IgD-negative memory B cell (primary cell): ENCODE measurements around the gene EXOC3. TPM values are rescaled to one million over a fixed set of nuclear protein-coding genes. Genes with fewer than 3 reads are reported as not detected.
A peak's percentile ranks its signal among the peaks of the same experiment; 100 is the strongest.
"Not testable (repeated sequence)": the region's sequence is repeated elsewhere in the genome, so short reads cannot be mapped to it uniquely, and the experiment has no call there.

Experiments used
- H3K27ac Mint-ChIP-seq, 3 donors: one replicate each; pipeline ENCODE4 v1.8.0; 2020 to 2022; ENCODE audit warnings: mild to moderate bottlenecking in 3 of 3, mixed read lengths in 3 of 3, moderate library complexity in 1 of 3
- H3K27me3 Mint-ChIP-seq: one replicate; pipeline ENCODE4 v1.8.0; 2021; ENCODE audit warnings: mixed read lengths
- H3K36me3 Mint-ChIP-seq: one replicate; pipeline ENCODE4 v1.8.0; 2020; ENCODE audit warnings: mild to moderate bottlenecking, mixed read lengths
- H3K4me1 Mint-ChIP-seq, 3 donors: one replicate each; pipeline ENCODE4 v1.8.0; 2020 to 2022; ENCODE audit warnings: mixed read lengths in 3 of 3, mild to moderate bottlenecking in 1 of 3
- H3K4me3 Mint-ChIP-seq, 4 donors: one replicate each; pipeline ENCODE4 v1.8.0; 2020 to 2022; ENCODE audit warnings: mild to moderate bottlenecking in 4 of 4, mixed read lengths in 4 of 4, moderate library complexity in 3 of 4
- H3K9me3 Mint-ChIP-seq, 3 donors: one replicate each; pipeline ENCODE4 v1.8.0; 2020 to 2021; ENCODE audit warnings: mixed read lengths in 3 of 3, mild to moderate bottlenecking in 1 of 3
- polyA plus RNA-seq: library from polyadenylated mRNA; unstranded; fragments of 300-500 nt; fragmentation: Illumina TruSeq; gene quantifications from one replicate; pipeline ENCODE4 v1.2.3, GENCODE V29; 2021

Gene EXOC3
- polyA plus RNA-seq, 1 donor from 2014 or later, result 25.8 TPM

- peaks cover 16 to 18% (median 16%) of the 10 kb centered on the region in 3 donors for H3K4me1 Mint-ChIP-seq
- H3K4me3 Mint-ChIP-seq, result peak overlapping the region; percentile 79 to 89 (median 86)
- peak overlapping the region in 2 of 3 donors; percentile 85 to 89 for H3K27ac Mint-ChIP-seq
- no peaks in the 10 kb centered on the region for H3K9me3 Mint-ChIP-seq
- no peaks in the 10 kb centered on the region for H3K36me3 Mint-ChIP-seq
- peaks cover 7% of the 10 kb centered on the region for H3K27me3 Mint-ChIP-seq
Observed at GRCh38 chr5:472076-472655, 29.2 kb downstream of the EXOC3 start.

DNA sequence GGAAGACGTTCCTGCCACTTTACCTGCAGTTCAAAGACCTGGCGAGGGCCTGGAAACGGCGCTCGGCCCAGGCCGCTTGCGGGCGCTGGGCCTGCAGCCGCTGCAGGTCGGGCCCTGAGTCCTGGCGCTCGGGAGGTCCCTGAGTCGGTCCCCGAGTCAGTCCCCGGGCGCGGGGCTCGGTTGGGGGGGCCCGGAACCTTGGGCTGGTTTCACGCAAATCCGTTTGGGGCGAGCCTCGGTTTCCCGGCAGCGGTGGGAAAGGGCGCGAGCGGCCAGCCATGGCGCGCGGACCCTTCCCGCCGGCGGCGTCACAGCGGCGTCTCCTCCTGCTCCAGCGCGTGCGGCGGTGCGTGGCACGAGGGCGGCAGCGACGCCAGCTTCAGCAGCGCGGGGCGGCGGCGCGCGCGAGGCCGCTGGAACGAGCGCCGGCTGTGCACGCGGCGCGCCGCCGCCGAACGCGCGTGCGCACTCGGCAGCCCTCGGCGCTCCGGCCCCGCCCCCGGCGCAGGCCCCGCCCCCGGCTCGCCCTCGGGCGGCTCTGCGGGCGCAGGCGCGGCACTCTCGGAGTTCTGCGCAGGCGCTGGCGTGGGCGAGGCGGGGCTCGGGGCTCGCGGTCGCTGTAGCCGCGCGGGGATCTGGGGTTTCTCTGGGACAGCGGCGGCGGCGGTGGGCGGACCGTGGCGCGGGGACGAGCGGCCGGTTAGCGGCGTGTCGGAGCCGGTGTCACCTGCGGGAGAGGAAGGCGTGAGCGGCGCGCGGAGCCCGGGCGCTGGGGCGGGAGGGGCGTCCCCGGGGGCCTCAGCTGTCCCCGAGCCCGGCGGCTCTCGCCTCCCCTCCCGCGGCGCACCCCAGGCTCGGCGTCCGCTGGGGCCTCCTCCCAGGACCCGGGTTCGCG lies 29.9 kb downstream of the EXOC3 start:
- H3K36me3 Mint-ChIP-seq, result no peaks in the 10 kb centered on the region
- no peak overlapping the region for H3K27ac Mint-ChIP-seq
- H3K9me3 Mint-ChIP-seq, result no peaks in the 10 kb centered on the region
- H3K4me3 Mint-ChIP-seq, result peak overlapping the region; percentile 72 to 89 (median 82)
- peaks cover 16 to 18% (median 16%) of the 10 kb centered on the region in 3 donors for H3K4me1 Mint-ChIP-seq
- peaks cover 14% of the 10 kb centered on the region for H3K27me3 Mint-ChIP-seq

DNA sequence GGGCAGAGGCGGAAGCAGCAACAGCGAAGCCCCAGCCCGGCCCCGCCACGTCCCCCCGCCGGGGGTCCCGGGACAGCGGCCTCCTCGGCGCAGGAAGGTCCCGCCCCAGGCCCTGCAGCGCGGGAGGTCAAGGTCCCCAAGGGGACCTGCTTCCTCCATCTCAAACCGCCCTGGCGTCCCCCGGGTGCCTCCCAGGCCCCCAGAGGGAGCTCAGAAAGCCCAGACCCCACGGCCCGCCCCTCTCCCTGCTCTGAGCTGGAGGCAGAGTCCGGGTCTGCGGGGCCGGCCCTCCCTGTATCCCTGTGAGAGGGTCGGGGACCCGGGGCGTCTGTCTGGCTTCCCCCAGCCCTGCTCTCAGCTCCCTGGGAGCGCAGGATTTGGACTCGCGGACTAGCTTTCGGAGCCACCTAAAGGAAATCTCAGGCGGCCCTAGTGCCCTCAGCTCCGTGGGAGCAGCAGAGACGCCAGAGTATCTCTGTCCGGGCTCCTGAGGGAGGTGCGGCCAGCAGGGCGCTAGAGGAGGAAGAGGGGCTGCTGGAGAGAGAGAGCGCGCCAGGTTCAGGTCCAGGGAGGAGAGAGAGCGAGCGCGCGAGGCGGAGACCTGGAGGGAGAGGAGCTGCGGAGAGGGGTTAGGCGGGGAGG lies 30.7 kb downstream of the EXOC3 start:
- H3K4me3 Mint-ChIP-seq, result peak overlapping the region; percentile 75 to 95 (median 88)
- H3K27ac Mint-ChIP-seq, result peak overlapping the region; percentile 69 to 73 (median 73)
- H3K9me3 Mint-ChIP-seq, result no peaks in the 10 kb centered on the region
- H3K27me3 Mint-ChIP-seq, result peaks cover 14% of the 10 kb centered on the region
- no peaks in the 10 kb centered on the region for H3K36me3 Mint-ChIP-seq
- peaks cover 16 to 18% (median 16%) of the 10 kb centered on the region in 3 donors for H3K4me1 Mint-ChIP-seq

DNA sequence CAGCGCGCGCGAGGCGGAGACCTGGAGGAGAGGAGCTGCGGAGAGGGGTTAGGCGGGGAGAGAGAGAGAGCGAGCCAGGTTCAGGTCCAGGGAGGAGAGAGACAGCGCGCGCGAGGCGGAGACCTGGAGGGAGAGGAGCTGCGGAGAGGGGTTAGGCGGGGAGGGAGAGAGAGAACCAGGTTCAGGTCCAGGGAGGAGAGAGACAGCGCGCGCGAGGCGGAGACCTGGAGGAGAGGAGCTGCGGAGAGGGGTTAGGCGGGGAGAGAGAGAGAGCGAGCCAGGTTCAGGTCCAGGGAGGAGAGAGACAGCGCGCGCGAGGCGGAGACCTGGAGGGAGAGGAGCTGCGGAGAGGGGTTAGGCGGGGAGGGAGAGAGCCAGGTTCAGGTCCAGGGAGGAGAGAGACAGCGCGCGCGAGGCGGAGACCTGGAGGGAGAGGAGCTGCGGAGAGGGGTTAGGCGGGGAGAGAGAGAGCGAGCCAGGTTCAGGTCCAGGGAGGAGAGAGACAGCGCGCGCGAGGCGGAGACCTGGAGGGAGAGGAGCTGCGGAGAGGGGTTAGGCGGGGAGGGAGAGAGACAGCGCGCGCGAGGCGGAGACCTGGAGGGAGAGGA lies 31.4 kb downstream of the EXOC3 start:
- Mint-ChIP-seq H3K27ac (peak overlapping the region in 2 of 3 donors; percentile 69 to 79), H3K4me3 (peak overlapping the region; percentile 75 to 95 (median 88)), H3K4me1 (peaks cover 16 to 18% (median 16%) of the 10 kb centered on the region in 3 donors), H3K27me3 (peaks cover 14% of the 10 kb centered on the region)
- H3K9me3 Mint-ChIP-seq, H3K36me3 Mint-ChIP-seq: not testable (repeated sequence)

DNA sequence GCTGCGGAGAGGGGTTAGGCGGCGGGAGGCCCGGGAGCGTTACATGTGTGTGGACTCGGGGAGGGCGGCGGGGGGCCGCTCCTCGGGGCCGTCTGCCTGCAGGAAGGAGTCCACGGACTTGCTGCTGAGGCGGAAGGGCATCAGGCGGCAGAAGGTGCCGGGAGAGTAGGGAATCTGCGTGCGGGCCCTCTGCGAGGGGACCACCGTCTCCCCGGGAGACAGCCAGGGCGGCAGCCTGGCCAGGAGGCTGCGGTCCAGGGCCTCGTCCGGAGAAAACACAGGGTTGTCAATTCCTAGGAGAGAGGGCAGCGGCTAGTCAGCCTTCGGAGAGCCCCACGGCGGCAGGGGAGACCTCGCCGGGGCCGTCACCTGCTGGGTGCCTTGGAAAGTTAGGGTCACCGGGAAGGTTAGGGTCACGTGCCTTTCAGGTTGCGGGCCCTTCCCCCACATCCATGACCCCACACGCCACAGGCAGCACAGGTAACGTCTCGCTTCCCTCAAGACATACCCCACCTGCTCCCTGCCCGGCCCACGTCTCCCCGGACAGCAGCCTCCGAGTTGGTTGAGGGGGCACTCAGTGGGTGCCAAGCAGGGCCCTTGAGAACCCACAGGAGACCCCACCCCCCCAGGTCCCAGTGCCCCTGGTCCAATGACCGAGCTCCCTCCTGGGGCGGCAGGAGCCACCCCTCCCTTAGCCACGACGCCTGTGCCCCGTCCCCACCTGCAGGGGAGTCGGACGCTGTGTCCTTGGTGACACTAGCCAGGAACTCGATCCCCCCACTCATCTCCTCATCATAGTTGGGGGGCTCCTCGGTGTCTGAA lies 32.1 kb downstream of the EXOC3 start:
- H3K27ac Mint-ChIP-seq, result peak overlapping the region in 2 of 3 donors; percentile 16 to 79
- H3K4me3 Mint-ChIP-seq, result peak overlapping the region; percentile 57 to 95 (median 70)
- peaks cover 15 to 16% (median 16%) of the 10 kb centered on the region in 3 donors for H3K4me1 Mint-ChIP-seq
- H3K36me3 Mint-ChIP-seq, result no peaks in the 10 kb centered on the region
- no peaks in the 10 kb centered on the region for H3K9me3 Mint-ChIP-seq
- peaks cover 14% of the 10 kb centered on the region for H3K27me3 Mint-ChIP-seq

DNA sequence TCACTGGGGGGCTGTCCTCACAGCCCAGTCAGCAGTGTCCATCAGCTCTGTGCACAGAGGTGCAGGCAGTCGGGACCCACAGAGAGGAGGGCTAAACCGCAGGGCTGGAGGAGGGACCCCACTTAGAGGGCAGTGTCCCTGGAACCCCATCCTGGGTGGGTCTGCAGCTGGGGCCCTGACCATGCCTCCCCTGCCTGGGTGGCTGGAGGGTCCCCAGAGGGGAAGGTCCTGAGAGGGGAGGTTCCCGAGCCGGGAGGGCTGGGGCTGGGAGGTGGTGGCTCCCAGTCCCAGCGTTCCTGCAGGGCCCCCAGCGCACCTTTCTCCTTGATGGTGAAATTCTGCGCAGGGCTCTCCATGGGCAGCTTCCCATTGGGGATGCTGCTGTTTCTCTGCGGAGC lies 32.7 kb downstream of the EXOC3 start:
- Mint-ChIP-seq H3K4me1 (peaks cover 9 to 14% (median 12%) of the 10 kb centered on the region in 3 donors), H3K9me3 (no peaks in the 10 kb centered on the region), H3K27ac (peak overlapping the region in 2 of 3 donors; percentile 16 to 53), H3K4me3 (peak overlapping the region in 1 of 4 donors; percentile 68), H3K36me3 (no peaks in the 10 kb centered on the region), H3K27me3 (peaks cover 14% of the 10 kb centered on the region)

DNA sequence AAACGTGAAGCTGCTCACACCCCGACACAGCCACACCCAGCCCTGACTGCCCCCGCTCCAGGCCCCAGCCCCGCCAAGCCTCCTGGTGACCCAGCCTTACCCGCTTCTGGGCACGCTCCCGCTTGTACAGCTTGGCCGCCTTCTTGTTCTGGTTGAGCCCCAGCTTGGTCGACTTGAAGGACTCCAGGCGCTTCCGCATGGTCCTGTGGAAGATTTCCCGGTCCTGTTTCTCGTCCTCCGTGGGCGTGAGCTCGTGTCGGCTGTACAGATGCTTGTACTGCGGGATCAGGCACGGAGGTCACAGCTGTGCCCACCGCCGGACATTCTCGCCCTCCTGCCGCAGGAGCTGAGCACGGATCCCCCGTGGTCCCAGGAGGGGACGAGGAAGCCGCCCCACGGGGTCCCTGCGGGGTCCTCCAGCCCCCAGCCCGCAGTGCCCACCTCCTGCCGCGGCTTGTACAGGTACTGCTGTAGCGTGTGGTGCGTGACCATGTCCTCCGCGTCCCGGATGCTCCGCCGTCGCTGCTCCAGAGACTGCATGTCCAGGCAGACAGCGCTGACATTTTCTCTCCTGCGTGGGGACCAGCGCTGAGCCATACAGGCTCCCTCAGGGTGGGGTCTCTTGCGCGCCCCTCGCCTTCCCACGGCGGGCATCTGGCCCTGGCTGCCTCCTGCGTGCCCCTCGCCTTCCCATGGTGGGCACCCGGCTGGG lies 33.3 kb downstream of the EXOC3 start:
- H3K4me3 Mint-ChIP-seq, result peak overlapping the region in 1 of 4 donors; percentile 68
- peak overlapping the region in 1 of 3 donors; percentile 53 for H3K27ac Mint-ChIP-seq
- H3K27me3 Mint-ChIP-seq, result peaks cover 14% of the 10 kb centered on the region
- H3K36me3 Mint-ChIP-seq, result no peaks in the 10 kb centered on the region
- H3K9me3 Mint-ChIP-seq, result no peaks in the 10 kb centered on the region
- peaks cover 5 to 9% (median 7%) of the 10 kb centered on the region in 3 donors for H3K4me1 Mint-ChIP-seq

DNA sequence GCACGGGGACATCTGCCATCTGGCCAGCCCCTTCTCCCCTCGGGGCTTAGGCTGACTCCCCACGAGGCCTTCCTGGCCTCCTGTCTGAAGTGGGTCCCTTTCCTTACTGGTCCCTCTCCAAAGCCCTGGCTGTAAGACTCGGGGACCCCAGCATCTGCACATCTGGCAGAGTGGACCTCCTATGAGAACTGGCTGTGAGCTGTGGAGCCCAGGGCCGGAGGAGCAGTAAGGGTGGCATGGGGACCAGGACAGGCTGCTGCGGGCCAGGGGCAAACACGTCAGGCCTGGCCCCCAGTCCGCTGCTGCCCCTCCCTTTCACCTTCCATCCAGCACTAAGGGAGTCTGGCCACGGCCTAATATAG lies 33.8 kb downstream of the EXOC3 start:
- Mint-ChIP-seq H3K27ac (peak overlapping the region in 1 of 3 donors; percentile 53), H3K9me3 (no peaks in the 10 kb centered on the region), H3K4me1 (peaks cover 2 to 6% (median 2%) of the 10 kb centered on the region in 3 donors), H3K4me3 (peak overlapping the region in 1 of 4 donors; percentile 68), H3K27me3 (peaks cover 14% of the 10 kb centered on the region), H3K36me3 (no peaks in the 10 kb centered on the region)

- Mint-ChIP-seq H3K4me1 (peaks cover 0 to 2% (median 0%) of the 10 kb centered on the region in 3 donors), H3K4me3 (peak overlapping the region in 1 of 4 donors; percentile 68), H3K27ac (peak overlapping the region in 1 of 3 donors; percentile 53), H3K9me3 (no peaks in the 10 kb centered on the region), H3K36me3 (no peaks in the 10 kb centered on the region), H3K27me3 (peaks cover 14% of the 10 kb centered on the region)
Observed at GRCh38 chr5:477247-477646, 34.3 kb downstream of the EXOC3 start.

DNA sequence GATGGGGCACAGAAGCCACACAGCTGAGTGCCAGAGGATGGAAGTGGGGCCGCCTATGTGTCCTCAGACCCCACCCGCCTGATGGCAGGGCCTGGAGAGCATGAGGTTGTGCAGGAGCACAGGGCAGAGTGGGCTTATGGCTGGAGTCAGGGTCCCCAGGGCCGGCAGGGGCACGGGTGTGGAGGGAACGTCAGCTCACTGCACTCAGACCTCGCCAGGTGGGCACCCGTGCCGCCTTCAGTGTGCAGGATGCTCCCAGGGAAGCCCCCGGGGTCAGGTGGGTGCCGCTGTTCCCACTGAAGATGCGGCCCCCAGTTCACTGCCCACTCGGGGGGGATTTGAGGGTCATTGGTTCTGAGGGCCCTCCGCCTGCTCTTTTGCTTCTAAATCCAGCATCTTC lies 34.9 kb downstream of the EXOC3 start:
- H3K9me3 Mint-ChIP-seq, result no peaks in the 10 kb centered on the region
- peaks cover 0 to 2% (median 0%) of the 10 kb centered on the region in 3 donors for H3K4me1 Mint-ChIP-seq
- no peak overlapping the region for H3K4me3 Mint-ChIP-seq
- H3K27me3 Mint-ChIP-seq, result peaks cover 14% of the 10 kb centered on the region
- no peak overlapping the region for H3K27ac Mint-ChIP-seq
- H3K36me3 Mint-ChIP-seq, result no peaks in the 10 kb centered on the region

- H3K27ac Mint-ChIP-seq, result no peak overlapping the region
- H3K27me3 Mint-ChIP-seq, result peaks cover 14% of the 10 kb centered on the region
- H3K9me3 Mint-ChIP-seq, result no peaks in the 10 kb centered on the region
- no peak overlapping the region for H3K4me3 Mint-ChIP-seq
- peaks cover 0 to 2% (median 0%) of the 10 kb centered on the region in 3 donors for H3K4me1 Mint-ChIP-seq
- H3K36me3 Mint-ChIP-seq, result no peaks in the 10 kb centered on the region
Observed at GRCh38 chr5:478369-478981, 35.5 kb downstream of the EXOC3 start.

DNA sequence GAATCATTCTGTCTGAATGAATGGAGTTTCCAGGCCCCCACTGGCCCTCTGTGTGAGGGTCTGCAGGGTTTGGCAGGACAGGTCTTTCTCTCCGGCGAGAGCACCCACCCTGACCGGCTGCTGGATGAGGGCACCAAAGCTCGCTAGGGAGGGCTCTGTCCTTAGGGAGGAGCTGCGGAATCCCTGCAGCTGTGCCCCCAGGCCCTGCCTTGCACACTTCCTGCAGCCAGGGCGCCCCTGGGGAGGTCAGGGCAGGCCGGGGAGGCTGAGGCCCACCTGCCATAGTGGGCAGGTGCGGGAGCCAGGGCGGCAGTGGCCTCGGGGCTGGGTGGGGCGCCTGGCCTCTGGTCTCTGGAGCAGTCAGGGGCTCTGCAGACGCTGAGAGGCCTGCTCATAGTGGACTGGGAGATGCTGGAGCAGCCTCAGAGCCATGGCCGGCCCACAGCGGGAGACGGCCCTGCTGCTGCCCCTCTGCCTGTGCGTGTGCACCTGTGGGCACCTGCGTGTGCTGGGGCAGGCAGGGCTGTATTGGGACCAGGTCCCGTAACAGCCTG lies 36.1 kb downstream of the EXOC3 start:
- Mint-ChIP-seq H3K9me3 (no peaks in the 10 kb centered on the region), H3K27me3 (peaks cover 14% of the 10 kb centered on the region), H3K4me3 (no peak overlapping the region), H3K4me1 (no peaks in the 10 kb centered on the region), H3K27ac (no peak overlapping the region), H3K36me3 (no peaks in the 10 kb centered on the region)
